ENCODE measurements around the gene ZNF532.

Gene ZNF532

GRCh38 chr18:58934933-58935577 is 70.4 kb downstream of the ZNF532 start:
- no peak overlapping the region for H3K4me3 Mint-ChIP-seq
- TF ChIP-seq, protein P1, sequence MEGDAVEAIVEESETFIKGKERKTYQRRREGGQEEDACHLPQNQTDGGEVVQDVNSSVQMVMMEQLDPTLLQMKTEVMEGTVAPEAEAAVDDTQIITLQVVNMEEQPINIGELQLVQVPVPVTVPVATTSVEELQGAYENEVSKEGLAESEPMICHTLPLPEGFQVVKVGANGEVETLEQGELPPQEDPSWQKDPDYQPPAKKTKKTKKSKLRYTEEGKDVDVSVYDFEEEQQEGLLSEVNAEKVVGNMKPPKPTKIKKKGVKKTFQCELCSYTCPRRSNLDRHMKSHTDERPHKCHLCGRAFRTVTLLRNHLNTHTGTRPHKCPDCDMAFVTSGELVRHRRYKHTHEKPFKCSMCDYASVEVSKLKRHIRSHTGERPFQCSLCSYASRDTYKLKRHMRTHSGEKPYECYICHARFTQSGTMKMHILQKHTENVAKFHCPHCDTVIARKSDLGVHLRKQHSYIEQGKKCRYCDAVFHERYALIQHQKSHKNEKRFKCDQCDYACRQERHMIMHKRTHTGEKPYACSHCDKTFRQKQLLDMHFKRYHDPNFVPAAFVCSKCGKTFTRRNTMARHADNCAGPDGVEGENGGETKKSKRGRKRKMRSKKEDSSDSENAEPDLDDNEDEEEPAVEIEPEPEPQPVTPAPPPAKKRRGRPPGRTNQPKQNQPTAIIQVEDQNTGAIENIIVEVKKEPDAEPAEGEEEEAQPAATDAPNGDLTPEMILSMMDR (IDR thresholded peaks at IDR 0.05; ENCODE audit: unreplicated experiment in 3 of 3) = no peak
- H3K9me3 Mint-ChIP-seq = peaks cover 7% of the 10 kb centered on the region
- peaks cover 60% of the 10 kb centered on the region for H3K36me3 Mint-ChIP-seq (ENCODE audit: low read depth)
- no peaks in the 10 kb centered on the region for H3K27me3 Mint-ChIP-seq (ENCODE audit: low read depth)
- H3K4me1 Mint-ChIP-seq = peaks cover 20% of the 10 kb centered on the region
- peak overlapping the region in 1 of 3 experiments; percentile 32 for H3K27ac Mint-ChIP-seq

DNA sequence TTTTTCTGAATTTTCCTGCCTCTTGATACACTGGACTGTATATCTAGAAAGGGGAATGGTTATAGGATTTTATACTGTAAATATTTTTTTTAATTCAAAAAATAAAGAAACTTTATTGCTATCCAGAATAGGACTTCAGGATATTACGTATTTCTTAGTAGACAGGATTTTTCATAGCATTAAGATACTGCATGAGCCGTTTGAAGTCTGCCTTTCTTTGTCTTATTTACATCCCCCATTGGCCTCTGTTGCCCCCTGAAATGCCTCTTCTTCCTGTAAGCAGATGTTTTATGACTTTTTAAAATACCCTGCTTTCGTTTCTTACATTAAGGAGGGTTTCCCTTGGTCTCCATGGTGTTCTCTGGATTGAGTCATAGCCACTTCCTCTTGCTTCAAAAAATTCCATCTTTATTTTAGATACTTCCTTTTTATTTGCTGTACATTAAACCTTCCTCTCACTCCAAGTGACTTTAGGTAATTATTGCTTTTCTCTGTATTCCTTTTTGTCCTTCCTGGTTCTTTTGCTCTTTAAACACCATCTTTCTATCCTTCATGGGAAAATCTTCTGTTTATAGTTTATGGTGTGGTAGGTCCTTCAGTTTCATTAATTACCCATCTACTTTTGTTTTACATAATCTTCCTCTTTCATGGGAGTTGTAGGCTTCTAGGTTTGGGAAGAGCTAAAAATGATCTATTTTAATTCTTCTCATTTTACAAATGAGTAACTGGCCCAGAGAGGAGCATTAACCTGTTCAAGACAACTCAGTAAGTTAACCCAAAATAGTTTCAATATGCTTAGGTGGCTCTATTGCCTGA is 72.6 kb downstream of the ZNF532 start:
- Mint-ChIP-seq H3K27me3 (ENCODE audit: low read depth) (no peaks in the 10 kb centered on the region), H3K4me3 (no peak overlapping the region), H3K9me3 (peaks cover 12% of the 10 kb centered on the region), H3K4me1 (peaks cover 20% of the 10 kb centered on the region), H3K36me3 (ENCODE audit: low read depth) (peaks cover 74% of the 10 kb centered on the region), H3K27ac (peak overlapping the region in 1 of 3 experiments; percentile 47)
- TF ChIP-seq, protein P1 (IDR thresholded peaks at IDR 0.05; ENCODE audit: unreplicated experiment in 3 of 3) = no peak

DNA sequence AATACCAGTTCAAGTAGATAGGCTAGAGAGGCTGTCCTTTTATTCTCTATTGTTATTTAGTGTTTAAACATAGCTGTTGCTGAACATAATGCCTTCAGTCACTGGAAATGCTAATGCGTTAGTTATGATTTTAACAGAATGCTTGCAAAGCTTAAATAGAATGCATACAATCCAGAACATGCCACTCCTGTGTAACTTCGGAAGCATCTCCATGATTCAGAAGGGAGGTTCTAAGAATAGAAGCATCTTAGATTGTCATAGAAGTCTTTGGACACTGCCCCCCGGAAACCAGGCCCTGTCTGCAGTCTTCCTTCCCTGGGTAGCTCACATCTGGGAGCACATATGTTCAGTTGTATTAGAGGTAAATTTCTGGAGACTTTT is 73.2 kb downstream of the ZNF532 start:
- TF ChIP-seq, protein P1 (IDR thresholded peaks at IDR 0.05; ENCODE audit: unreplicated experiment in 3 of 3) = no peak
- Mint-ChIP-seq H3K27me3 (ENCODE audit: low read depth) (no peaks in the 10 kb centered on the region), H3K27ac (no peak overlapping the region), H3K36me3 (ENCODE audit: low read depth) (peaks cover 80% of the 10 kb centered on the region), H3K4me1 (peaks cover 20% of the 10 kb centered on the region), H3K9me3 (peaks cover 12% of the 10 kb centered on the region), H3K4me3 (no peak overlapping the region)

DNA sequence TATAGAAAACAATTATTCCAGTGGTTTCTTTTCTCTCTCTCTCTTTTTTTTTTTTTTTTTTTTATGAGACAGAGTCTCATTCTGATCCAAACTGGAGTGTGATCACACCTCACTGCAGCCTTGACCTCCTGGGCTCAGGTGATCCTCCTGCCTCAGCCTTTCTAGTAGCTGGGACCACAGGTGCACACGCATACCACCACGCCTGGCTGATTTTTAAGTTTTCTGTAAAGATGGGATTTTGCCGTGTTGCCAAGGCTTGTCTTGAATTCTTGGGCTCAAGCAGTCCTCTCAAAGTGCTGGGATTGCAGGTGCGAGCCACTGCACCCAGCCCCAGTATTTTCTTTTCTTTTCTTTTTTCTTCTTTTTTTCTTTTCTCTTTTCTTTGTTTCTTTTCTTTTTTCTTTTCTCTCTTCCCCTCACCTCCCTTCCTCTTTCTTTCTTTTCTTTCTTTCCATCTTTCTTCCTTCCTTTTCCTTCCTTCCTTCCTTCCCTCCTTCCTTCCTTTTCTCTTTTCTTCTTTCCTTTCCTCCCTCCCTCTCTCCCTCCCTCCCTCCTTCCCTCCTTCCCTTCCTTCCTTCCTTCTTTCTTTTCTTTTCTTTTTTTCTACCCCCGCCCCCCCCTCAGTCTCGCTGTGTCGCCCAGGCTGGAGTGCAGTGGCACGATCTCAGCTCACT is 76.9 kb downstream of the ZNF532 start:
- peaks cover 86% of the 10 kb centered on the region for H3K36me3 Mint-ChIP-seq (ENCODE audit: low read depth)
- no peaks in the 10 kb centered on the region for H3K27me3 Mint-ChIP-seq (ENCODE audit: low read depth)
- H3K27ac Mint-ChIP-seq = no peak overlapping the region
- TF ChIP-seq, protein P1 (IDR thresholded peaks at IDR 0.05; ENCODE audit: unreplicated experiment in 3 of 3) = no peak
- peaks cover 12% of the 10 kb centered on the region for H3K9me3 Mint-ChIP-seq
- H3K4me1 Mint-ChIP-seq = peaks cover 7% of the 10 kb centered on the region
- H3K4me3 Mint-ChIP-seq = no peak overlapping the region

- H3K9me3 Mint-ChIP-seq = peaks cover 8% of the 10 kb centered on the region
- H3K4me1 Mint-ChIP-seq = peaks cover 4% of the 10 kb centered on the region
- no peak overlapping the region for H3K4me3 Mint-ChIP-seq
- TF ChIP-seq, protein P1 (IDR thresholded peaks at IDR 0.05; ENCODE audit: unreplicated experiment in 3 of 3) = no peak
- H3K27ac Mint-ChIP-seq = no peak overlapping the region
- peaks cover 81% of the 10 kb centered on the region for H3K36me3 Mint-ChIP-seq (ENCODE audit: low read depth)
- H3K27me3 Mint-ChIP-seq (ENCODE audit: low read depth) = no peaks in the 10 kb centered on the region
Observed at GRCh38 chr18:58943896-58944295, 79.2 kb downstream of the ZNF532 start.

Measured in nephron (organoid).